ENCODE data around the gene CPTP. TPM values are rescaled to one million over a fixed set of nuclear protein-coding genes. Genes with fewer than 3 reads are reported as not detected.
A peak's percentile ranks its signal among the peaks of the same experiment; 100 is the strongest.

CPTP gene
- total and polyA plus RNA-seq, 10 of the 15 experiments (the other 5 are each of a cell fraction or from before 2014, with no cell fraction given), result 0.06 to 24.3 (median 10.0) TPM

DNA sequence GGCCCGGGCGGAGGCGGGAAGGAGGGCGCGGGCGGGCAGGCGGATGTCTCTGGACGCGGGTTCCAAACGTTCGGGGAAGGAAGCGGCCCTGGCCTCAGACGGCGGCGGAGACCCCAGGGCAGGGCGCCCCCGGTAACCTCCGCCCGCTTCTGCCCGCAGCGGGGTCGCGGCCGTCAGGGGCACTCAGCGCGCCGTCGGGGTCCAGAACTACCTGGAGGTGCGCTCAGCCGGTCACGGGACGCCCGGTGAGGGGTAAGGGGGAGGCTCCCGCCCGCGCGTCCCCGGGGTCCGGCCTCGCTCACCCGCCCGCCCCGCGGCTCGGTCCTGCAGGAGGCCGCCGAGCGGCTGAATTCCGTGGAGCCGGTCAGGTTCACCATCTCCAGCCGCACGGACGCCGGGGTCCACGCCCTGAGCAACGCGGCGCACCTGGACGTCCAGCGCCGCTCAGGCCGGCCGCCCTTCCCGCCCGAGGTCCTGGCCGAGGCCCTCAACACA lies 15.8 kb upstream of the CPTP start (continued):
- TF ChIP-seq NR2F1 (conservative IDR thresholded peaks at IDR 0.05) (peak; percentile 17; the same call in 1 of the 2 replicates), MEF2B (IDR thresholded peaks at IDR 0.05; ENCODE audit: partially characterized antibody, poor library complexity, severe bottlenecking) (no peak), BHLHE40 (IDR thresholded peaks at IDR 0.05; ENCODE audit: borderline replicate concordance in 1 of 2, low read depth in 2 of 2, low read length in 1 of 2) (peak in 1 of 2 experiments; percentile 82; a peak in 2 of 4 replicates), NBN (IDR thresholded peaks at IDR 0.05) (no peak), WRNIP1 (IDR thresholded peaks at IDR 0.05; ENCODE audit: borderline replicate concordance, low read depth, low read length) (no peak), CHD4 (IDR thresholded peaks at IDR 0.05) (no peak), ZBED1 (IDR thresholded peaks at IDR 0.05; ENCODE audit: borderline replicate concordance) (no peak), IKZF2 (IDR thresholded peaks at IDR 0.05) (no peak), NFYA (IDR thresholded peaks at IDR 0.05; ENCODE audit: borderline replicate concordance, low read depth, low read length) (no peak), SUZ12 (IDR thresholded peaks at IDR 0.05; ENCODE audit: unreplicated experiment) (no peak), SIX5 (IDR thresholded peaks at IDR 0.05; ENCODE audit: low read depth, low read length, severe bottlenecking) (no peak), CEBPB (IDR thresholded peaks at IDR 0.05; ENCODE audit: borderline replicate concordance in 1 of 2, low read depth in 2 of 2, low read length in 2 of 2) (no peak), SRF (IDR thresholded peaks at IDR 0.05; ENCODE audit: low read depth in 2 of 2, low read length in 2 of 2) (no peak), FOS (IDR thresholded peaks at IDR 0.05; ENCODE audit: borderline replicate concordance, extremely low read depth, insufficient read length) (no peak), MXI1 (IDR thresholded peaks at IDR 0.05; ENCODE audit: low read depth, low read length) (no peak), GATAD2B (conservative IDR thresholded peaks at IDR 0.05; ENCODE audit: low read depth) (peak; percentile 20)
- TF ChIP-seq, protein P1, sequence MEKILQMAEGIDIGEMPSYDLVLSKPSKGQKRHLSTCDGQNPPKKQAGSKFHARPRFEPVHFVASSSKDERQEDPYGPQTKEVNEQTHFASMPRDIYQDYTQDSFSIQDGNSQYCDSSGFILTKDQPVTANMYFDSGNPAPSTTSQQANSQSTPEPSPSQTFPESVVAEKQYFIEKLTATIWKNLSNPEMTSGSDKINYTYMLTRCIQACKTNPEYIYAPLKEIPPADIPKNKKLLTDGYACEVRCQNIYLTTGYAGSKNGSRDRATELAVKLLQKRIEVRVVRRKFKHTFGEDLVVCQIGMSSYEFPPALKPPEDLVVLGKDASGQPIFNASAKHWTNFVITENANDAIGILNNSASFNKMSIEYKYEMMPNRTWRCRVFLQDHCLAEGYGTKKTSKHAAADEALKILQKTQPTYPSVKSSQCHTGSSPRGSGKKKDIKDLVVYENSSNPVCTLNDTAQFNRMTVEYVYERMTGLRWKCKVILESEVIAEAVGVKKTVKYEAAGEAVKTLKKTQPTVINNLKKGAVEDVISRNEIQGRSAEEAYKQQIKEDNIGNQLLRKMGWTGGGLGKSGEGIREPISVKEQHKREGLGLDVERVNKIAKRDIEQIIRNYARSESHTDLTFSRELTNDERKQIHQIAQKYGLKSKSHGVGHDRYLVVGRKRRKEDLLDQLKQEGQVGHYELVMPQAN (conservative IDR thresholded peaks at IDR 0.05), result peak; percentile 78; the same call in 1 of the 2 replicates
- TF ChIP-seq, protein P2, sequence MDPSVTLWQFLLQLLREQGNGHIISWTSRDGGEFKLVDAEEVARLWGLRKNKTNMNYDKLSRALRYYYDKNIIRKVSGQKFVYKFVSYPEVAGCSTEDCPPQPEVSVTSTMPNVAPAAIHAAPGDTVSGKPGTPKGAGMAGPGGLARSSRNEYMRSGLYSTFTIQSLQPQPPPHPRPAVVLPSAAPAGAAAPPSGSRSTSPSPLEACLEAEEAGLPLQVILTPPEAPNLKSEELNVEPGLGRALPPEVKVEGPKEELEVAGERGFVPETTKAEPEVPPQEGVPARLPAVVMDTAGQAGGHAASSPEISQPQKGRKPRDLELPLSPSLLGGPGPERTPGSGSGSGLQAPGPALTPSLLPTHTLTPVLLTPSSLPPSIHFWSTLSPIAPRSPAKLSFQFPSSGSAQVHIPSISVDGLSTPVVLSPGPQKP (IDR thresholded peaks at IDR 0.05; ENCODE audit: low read depth, low read length), result no peak
- TF ChIP-seq, protein P3, sequence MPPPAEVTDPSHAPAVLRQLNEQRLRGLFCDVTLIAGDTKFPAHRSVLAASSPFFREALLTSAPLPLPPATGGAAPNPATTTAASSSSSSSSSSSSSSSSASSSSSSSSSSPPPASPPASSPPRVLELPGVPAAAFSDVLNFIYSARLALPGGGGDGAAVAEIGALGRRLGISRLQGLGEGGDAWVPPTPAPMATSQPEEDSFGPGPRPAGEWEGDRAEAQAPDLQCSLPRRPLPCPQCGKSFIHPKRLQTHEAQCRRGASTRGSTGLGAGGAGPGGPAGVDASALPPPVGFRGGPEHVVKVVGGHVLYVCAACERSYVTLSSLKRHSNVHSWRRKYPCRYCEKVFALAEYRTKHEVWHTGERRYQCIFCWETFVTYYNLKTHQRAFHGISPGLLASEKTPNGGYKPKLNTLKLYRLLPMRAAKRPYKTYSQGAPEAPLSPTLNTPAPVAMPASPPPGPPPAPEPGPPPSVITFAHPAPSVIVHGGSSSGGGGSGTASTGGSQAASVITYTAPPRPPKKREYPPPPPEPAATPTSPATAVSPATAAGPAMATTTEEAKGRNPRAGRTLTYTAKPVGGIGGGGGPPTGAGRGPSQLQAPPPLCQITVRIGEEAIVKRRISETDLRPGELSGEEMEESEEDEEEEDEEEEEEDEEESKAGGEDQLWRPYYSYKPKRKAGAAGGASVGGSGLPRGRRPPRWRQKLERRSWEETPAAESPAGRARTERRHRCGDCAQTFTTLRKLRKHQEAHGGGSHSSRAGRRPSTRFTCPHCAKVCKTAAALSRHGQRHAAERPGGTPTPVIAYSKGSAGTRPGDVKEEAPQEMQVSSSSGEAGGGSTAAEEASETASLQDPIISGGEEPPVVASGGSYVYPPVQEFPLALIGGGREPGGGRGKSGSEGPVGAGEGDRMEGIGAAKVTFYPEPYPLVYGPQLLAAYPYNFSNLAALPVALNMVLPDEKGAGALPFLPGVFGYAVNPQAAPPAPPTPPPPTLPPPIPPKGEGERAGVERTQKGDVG (CRISPR knock-in tag; IDR thresholded peaks at IDR 0.05), result no peak

Data from GM12878 (cell line).